Adrenal gland (tissue), 12 donors: ENCODE data around the gene TRAF3. TPM values are rescaled to one million over a fixed set of nuclear protein-coding genes. Genes with fewer than 3 reads are reported as not detected.

ENCODE experiments used
- DNase-seq, 7 donors: peaks; one replicate each; pipeline ENCODE4 v3.0.0-alpha.2; 2019 to 2020
- H3K27ac ChIP-seq, 5 donors: fragments of 200-600 bp; sonication (generic) in 4 of 5; 1 replicate in 3 of 5; 2 replicates in 2 of 5; pipeline versions ENCODE4 v1.5.1 to v1.8.0; 2016 to 2020; ENCODE audit warnings: mild to moderate bottlenecking in 1 of 5
- H3K27me3 ChIP-seq: fragments of 200-600 bp; 2 replicates; pipeline ENCODE4 v1.8.0; 2021
- H3K36me3 ChIP-seq, 2 donors: fragments of 200-600 bp; replicated peaks in 1 of 2; 1 replicate in 1 of 2; 2 replicates in 1 of 2; pipeline versions ENCODE4 v1.5.1 to v1.8.0; 2018 to 2022
- H3K4me1 ChIP-seq, 2 donors: fragments of 200-600 bp; replicated peaks in 1 of 2; 1 replicate in 1 of 2; 2 replicates in 1 of 2; pipeline versions ENCODE4 v1.5.1 to v1.8.0; 2018 to 2021
- H3K4me3 ChIP-seq, 4 donors: fragments of 200-600 bp; sonication (generic) in 3 of 4; one replicate each; pipeline ENCODE4 v1.5.1; 2016 to 2018
- H3K9me3 ChIP-seq, 3 donors: fragments of 200-600 bp; sonication (generic) in 1 of 3; replicated peaks in 1 of 3; 1 replicate in 2 of 3; 2 replicates in 1 of 3; pipeline versions ENCODE4 v1.5.1 to v1.8.0; 2016 to 2021
- CTCF ChIP-seq, 6 experiments: fragments of 450-650 bp in 4 of 6; fragments of 200-600 bp in 2 of 6; sonication (generic) in 1 of 6; IDR thresholded peaks; 1 replicate in 5 of 6; 2 replicates in 1 of 6; pipeline versions ENCODE4 v1.5.1 to v1.8.0; 2016 to 2021; ENCODE audit warnings: antibody characterized with exemption in 6 of 6, mild to moderate bottlenecking in 2 of 6, moderate library complexity in 1 of 6
- POLR2A ChIP-seq, 2 donors: fragments of 450-650 bp; IDR thresholded peaks; one replicate each; pipeline ENCODE4 v1.6.1; 2017; ENCODE audit warnings: antibody characterized with exemption in 2 of 2, mild to moderate bottlenecking in 2 of 2, moderate library complexity in 1 of 2
- WGBS, 4 donors: extraction: QIAGEN DNeasy Blood & Tissue Kit in 2 of 4; methylation state at CpG; one replicate each; pipeline versions ENCODE4 v1.1.5 to v1.1.7; 2013 to 2017; 5-methylcytosine and 5-hydroxymethylcytosine counted together
- intact Hi-C, 2 donors: fragments of 100-400 bp; cut with DNase I; formaldehyde crosslinking; loops; one replicate each; pipeline versions ENCODE4 v1.14.1 to v1.15.0; 2022 to 2023
- polyA plus RNA-seq, 3 donors: library from polyadenylated mRNA; stranded (reverse); fragments of 200-250 nt in 2 of 3; fragments of 350-450 nt in 1 of 3; fragmentation: Illumina TruSeq in 1 of 3; extraction: RNeasy Lipid Tissue Mini Kit (QIAGEN cat#74804) in 1 of 3; gene quantifications; one replicate each; pipeline ENCODE4 v1.2.3, GENCODE V29; 2013 to 2014
- total RNA-seq, 9 donors: library from RNA; depleted of rRNA in 4 of 9; stranded (reverse); fragments of >200 nt in 4 of 9; fragments of 120-200 nt in 1 of 9; fragmentation: NEBNext Ultra II Directional in 1 of 9; extraction: Animal tissue kit (Norgen Biotek cat#: 25700) in 1 of 9; gene quantifications; one replicate each; pipeline versions ENCODE4 v1.1.0 to v1.2.4, GENCODE V29; 2013 to 2023
- donor health status: healthy with polysubstance abuse.
- donor health status: Bipolar disorder and iron deficiency.
- donor health status: DM: yes; HTN: yes; CAD: no.
- donor health status: DM: no; HTN: no; CAD: no.
- donor health status: DM: no; HTN: no; CAD: no.
- donor health status: DM: yes; HTN: yes; CAD: no.

The TRAF3 gene
- total and polyA plus RNA-seq, 12 donors: 3.7 to 14.5 (median 9.8) TPM

- no peak overlapping the region for H3K27ac ChIP-seq
- H3K4me1 ChIP-seq: no peaks in the 10 kb centered on the region
- H3K27me3 ChIP-seq: no peaks in the 10 kb centered on the region
- H3K36me3 ChIP-seq: peaks cover 0 to 6% of the 10 kb centered on the region in 2 donors
- WGBS, 4 donors: 96 to 98% (median 97%) methylated on average over 7 to 30 of the region's 30 CpGs
- H3K9me3 ChIP-seq: no peaks in the 10 kb centered on the region
- H3K4me3 ChIP-seq: no peak overlapping the region
- no peak for DNase-seq
- intact Hi-C loops: no loop called here
- no peak for TF ChIP-seq CTCF (IDR thresholded peaks at IDR 0.05)
- no peak for TF ChIP-seq POLR2A (IDR thresholded peaks at IDR 0.05)
Measured at GRCh38 chr14:102906616-102907302, 129.5 kb downstream of the TRAF3 start.

- no peak overlapping the region for H3K4me3 ChIP-seq
- DNase-seq: no peak
- WGBS, 4 donors: 94 to 98% (median 97%) methylated on average over 25 to 33 of the region's 33 CpGs
- H3K27ac ChIP-seq: no peak overlapping the region
- TF ChIP-seq CTCF (IDR thresholded peaks at IDR 0.05): no peak
- TF ChIP-seq POLR2A (IDR thresholded peaks at IDR 0.05): no peak
- no peaks in the 10 kb centered on the region for H3K4me1 ChIP-seq
- no peaks in the 10 kb centered on the region for H3K27me3 ChIP-seq
- peaks cover 0 to 6% of the 10 kb centered on the region in 2 donors for H3K36me3 ChIP-seq
- intact Hi-C loops: no loop called here
- H3K9me3 ChIP-seq: no peaks in the 10 kb centered on the region
Measured at GRCh38 chr14:102907303-102907844, 130.1 kb downstream of the TRAF3 start.

GRCh38 chr14:102907980-102908730, 130.9 kb downstream of the TRAF3 start:
- H3K4me1 ChIP-seq: no peaks in the 10 kb centered on the region
- H3K4me3 ChIP-seq: no peak overlapping the region
- no peaks in the 10 kb centered on the region for H3K27me3 ChIP-seq
- no peak for DNase-seq
- TF ChIP-seq POLR2A (IDR thresholded peaks at IDR 0.05): no peak
- TF ChIP-seq CTCF (IDR thresholded peaks at IDR 0.05): no peak
- H3K9me3 ChIP-seq: no peaks in the 10 kb centered on the region
- intact Hi-C loops: no loop called here
- 81 to 94% (median 91%) methylated on average over 6 to 23 of the region's 23 CpGs for WGBS, 4 donors
- H3K36me3 ChIP-seq: peaks cover 0 to 6% of the 10 kb centered on the region in 2 donors
- H3K27ac ChIP-seq: no peak overlapping the region

- Histone ChIP-seq H3K9me3 (no peaks in the 10 kb centered on the region), H3K27ac (no peak overlapping the region), H3K4me3 (no peak overlapping the region), H3K27me3 (no peaks in the 10 kb centered on the region), H3K36me3 (no peaks in the 10 kb centered on the region), H3K4me1 (no peaks in the 10 kb centered on the region)
- TF ChIP-seq POLR2A (IDR thresholded peaks at IDR 0.05): no peak
- no peak for TF ChIP-seq CTCF (IDR thresholded peaks at IDR 0.05)
- intact Hi-C loops: no loop called here
- no peak for DNase-seq
- 93 to 98% (median 95%) methylated on average over 10 to 29 of the region's 29 CpGs for WGBS, 4 donors
Measured at GRCh38 chr14:102908766-102909455, 131.7 kb downstream of the TRAF3 start.
